HTR-8/SVneo (cell line): ENCODE measurements around the gene SMIM35.
A peak's percentile ranks its signal among the peaks of the same experiment; 100 is the strongest.

Source experiments
- DNase-seq: peaks from one replicate; pipeline ENCODE4 v3.0.0; 2011; ENCODE audit warnings: low spot score, mixed read lengths; ENCODE audit not compliant: insufficient read length
- FAIRE-seq: peaks from 2 replicates; lab custom pipeline; 2011; peaks lifted over from hg19 to GRCh38; lab: Jason Lieb, UNC

The SMIM35 gene

GRCh38 chr11:118111019-118111743 lies 24.4 kb upstream of the SMIM35 start:
- DNase-seq (no peak), FAIRE-seq (no peak)

GRCh38 chr11:118109231-118109630 lies 22.5 kb upstream of the SMIM35 start:
- FAIRE-seq (no peak), DNase-seq (no peak)

- DNase-seq (no peak), FAIRE-seq (no peak)
Observed at GRCh38 chr11:118108513-118108912, 21.8 kb upstream of the SMIM35 start.

- FAIRE-seq (no peak), DNase-seq (peak; percentile 19)
Observed at GRCh38 chr11:118106789-118107335, 20.1 kb upstream of the SMIM35 start.

DNA sequence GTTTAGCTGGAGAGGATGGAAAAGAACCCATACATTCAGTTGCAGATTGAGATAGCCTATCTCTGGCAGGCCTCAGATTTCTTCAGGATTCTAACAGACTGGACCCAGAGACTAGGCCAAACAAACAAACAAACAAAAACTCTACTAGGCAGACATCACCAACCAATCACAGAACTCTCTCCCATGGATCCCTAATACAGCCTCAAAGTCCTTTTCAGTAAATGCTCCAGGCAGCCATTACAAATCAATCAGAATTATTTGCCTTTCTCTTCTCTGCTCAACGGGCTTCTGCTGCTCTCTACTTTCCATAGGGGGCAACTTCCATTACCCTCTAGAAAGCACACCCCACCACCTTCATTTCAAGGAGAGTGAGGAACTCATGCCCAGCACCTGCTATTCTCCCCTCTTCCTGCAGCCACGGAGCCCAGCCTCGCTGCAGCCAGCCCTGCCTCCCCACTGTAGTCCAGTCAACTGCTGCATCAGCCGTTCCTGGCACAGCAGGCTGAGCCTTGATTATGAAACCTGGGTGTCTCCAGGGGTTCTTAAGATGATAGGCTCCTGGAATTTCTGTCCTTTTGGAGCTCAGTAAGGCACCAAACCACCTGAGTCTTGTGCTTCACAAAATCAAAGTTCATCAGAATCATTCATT lies 19.0 kb upstream of the SMIM35 start:
- DNase-seq (no peak), FAIRE-seq (no peak)

DNA sequence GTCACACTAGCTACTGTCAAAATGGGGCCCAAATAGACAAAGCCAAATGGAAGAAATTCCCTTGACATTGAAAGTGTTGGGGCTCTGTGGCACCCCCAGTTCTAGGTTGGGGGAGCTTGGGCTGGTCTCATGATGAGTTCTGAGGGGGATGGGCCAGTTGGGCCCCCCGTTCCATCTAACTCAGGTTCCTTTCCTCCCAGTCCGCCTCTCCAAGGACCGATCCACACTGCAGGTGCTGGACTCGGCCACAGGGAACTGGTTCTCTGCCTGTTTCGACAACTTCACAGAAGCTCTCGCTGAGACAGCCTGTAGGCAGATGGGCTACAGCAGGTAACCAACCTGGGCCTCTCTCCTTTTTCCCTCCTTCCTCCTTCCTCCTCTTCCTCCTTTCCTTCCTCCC lies 17.7 kb upstream of the SMIM35 start:
- FAIRE-seq (no peak), DNase-seq (no peak)

DNA sequence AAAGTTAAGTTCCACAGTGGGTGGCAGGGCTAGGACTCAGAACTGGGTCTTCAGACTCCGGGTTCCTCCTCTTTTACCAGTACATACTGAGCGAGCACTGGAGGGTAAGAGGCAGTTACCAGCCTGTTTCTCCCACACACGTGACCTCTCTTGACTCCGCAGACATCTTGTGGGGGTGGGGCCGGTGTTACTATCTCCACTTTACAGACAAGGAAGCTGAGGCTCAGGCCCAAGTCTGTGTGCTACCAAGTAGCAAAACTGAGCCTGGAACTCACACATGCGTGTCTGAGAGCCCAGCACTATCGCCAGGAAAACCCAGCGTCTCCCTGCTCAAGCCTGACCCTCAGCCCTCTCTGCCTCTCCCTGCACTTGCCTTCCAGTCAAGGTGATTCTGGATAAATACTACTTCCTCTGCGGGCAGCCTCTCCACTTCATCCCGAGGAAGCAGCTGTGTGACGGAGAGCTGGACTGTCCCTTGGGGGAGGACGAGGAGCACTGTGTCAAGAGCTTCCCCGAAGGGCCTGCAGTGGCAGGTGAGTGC lies 16.0 kb upstream of the SMIM35 start:
- FAIRE-seq = no peak
- no peak for DNase-seq

DNA sequence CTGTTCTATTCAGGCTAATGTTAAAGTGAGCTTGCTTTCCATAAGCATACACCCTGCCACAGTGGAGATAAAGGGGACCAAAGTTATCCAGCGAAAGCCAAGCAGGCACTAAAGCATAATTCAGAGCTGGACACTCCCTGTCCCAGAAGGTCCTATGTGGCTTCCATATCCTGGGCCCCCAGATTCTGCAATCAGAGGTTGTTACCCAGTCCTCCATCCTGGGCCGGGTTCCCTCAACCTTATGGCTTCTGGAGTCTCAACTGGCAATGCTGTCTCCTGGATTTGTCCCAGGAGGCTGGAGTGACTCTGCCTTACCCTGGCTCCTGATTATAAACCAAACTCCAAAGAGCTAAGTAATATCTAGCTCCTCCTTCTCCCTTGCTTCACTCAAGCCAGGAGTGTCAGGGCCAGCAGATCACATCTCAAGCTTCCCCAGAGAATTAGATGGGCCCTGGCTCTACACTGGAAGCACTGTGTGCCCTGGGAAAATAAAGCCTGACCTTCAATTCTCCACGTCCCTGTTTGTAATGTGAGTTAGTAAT lies 14.0 kb upstream of the SMIM35 start:
- FAIRE-seq (no peak), DNase-seq (no peak)

DNA sequence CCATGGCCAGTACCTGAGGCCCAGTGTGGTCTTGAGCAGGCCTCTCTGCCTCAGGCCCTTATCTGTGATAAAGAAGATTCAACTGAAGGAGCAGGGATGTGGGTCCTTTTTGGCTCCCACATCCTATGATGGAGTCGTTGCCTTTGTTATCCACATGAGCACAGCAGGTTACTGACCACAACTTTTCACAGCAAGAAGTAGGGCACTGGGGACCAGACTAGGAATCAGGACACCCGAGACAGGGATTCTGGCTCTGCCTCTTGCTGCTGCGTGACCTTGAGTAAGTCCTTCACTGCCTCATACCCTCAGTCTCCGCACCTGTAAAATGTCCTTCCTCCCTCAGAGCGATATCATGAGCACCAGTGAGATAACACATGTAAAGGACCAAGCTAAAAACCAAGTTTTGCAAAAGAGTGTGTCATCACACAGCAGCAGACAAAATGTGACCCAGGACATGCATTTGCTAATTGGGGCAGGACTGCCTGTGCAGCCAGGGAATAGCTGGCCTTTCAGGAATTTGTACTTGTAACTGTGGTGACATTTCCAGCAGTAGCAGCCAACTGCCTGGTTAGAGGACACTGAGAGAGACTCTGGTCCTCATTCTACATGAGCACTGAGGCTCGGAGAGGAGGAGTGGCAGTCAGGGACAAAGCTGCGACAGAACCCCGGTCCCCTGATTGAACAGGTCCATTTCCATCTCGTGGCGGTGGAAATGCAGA lies 13.2 kb upstream of the SMIM35 start:
- FAIRE-seq = no peak
- no peak for DNase-seq

GRCh38 chr11:118098996-118099837 lies 12.5 kb upstream of the SMIM35 start:
- FAIRE-seq = no peak
- DNase-seq = no peak

DNA sequence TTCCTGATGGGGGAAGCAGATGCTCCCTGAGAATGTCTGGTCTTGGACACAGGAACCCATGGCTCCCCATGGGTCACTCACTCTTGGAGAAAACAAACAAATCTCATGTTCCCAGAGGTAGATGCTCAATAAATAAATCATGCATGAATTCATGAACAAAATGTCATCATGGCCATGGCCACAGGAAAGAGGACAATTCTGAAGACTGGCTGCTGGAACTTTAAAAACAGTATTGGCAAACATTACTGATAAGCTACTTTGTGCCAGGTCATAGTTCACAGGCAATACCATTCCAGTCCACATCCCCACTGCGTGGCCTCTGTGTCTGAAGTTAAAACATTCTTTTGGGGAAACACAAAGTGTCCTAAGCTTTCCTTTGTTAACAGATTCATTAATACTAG lies 9.2 kb upstream of the SMIM35 start:
- DNase-seq (no peak), FAIRE-seq (no peak)

GRCh38 chr11:118095493-118095892 lies 8.7 kb upstream of the SMIM35 start:
- FAIRE-seq (no peak), DNase-seq (no peak)

DNA sequence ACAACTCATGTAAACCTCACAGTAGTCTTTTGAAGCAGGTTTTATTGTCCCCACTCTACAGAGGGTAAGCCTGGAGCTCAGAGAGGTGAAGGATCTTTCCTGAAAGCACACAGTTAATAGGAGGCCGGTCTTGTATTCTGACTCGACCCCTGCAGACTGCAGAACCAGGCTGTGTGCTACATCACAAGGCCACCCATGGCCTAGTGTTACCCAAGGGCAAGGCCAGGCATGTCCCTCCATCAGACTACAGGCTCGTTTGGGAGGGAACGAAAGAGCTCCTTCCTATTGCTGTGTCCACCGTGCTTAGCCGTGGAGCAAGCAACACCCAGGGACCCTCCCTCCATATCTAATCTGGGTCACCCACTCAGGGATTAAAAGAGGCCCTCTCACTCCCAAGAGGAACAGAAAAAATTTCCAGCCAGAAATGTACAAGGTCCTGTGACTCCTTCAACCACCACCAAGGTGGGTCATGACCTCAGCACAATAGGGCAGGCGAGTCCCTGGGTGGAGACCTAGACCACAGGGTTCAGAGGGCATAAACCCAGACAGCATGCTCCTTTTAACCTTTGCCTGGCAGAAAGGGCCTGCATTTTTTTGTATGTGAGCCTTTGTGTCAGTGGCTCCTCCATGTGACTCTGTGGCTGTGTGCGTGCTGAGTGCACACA lies 6.3 kb upstream of the SMIM35 start:
- DNase-seq (no peak), FAIRE-seq (no peak)

DNA sequence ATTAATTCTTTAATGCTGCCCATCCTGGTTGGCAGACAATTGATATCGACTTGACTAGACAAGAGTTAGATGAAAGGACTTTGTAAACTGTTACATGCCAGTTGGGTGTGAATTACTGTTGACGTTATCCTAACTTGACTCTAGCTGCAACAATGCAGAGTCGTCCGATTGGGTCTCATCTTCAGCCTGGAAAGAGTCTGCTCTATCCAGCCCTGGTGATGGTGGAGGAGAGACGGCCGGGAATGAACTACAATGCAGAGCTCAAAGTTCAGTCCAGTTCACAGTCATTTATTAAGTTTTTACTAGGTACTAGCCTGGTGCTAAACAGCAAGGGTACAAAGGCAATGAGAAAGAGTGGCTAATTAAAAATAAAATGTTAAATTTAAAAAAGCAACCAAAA lies 4.9 kb upstream of the SMIM35 start:
- no peak for FAIRE-seq
- no peak for DNase-seq

GRCh38 chr11:118090545-118091162 lies 3.9 kb upstream of the SMIM35 start:
- no peak for DNase-seq
- FAIRE-seq = no peak

DNA sequence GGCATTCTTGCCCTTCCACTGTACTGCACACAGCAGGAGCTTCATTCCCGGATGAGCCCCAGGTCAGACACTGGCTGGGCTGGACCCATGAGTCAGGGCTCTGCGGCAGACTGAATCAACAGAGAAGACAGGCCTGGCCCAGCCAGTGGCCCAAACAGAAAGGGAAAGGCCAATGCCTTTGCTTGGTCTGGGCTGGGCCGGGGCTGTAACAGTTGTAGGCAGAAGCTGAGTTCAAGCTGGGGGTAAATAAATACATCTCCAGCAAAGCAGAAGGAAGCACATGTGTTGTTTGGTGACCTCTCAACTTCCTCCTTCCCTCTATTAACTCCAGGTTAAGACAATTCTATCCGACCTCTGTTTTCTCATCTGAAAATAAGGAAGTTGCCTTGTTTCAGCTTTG lies 1.8 kb upstream of the SMIM35 start:
- DNase-seq = no peak
- FAIRE-seq = no peak

DNA sequence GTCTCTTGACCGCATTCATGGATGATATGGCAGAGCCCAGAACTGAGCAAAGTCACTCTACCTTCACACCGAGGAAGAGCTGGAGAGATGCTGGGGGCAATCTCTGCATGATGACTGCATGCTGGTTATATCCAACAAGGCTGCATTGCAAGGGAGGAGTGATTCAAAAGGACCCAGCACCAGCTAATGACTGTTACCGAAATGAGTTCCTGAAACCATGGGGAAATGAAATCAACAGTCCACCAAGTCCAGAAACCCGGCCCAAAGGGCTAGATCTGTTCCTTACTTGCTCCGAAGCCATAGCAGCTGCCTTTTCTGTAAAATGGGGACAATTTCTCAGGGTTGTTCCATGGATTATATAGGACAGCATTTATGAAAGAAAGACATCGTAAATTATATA lies 1.2 kb upstream of the SMIM35 start:
- no peak for FAIRE-seq
- no peak for DNase-seq

- DNase-seq = no peak
- no peak for FAIRE-seq
Observed at GRCh38 chr11:118084656-118085055, 2.1 kb downstream of the SMIM35 start.

DNA sequence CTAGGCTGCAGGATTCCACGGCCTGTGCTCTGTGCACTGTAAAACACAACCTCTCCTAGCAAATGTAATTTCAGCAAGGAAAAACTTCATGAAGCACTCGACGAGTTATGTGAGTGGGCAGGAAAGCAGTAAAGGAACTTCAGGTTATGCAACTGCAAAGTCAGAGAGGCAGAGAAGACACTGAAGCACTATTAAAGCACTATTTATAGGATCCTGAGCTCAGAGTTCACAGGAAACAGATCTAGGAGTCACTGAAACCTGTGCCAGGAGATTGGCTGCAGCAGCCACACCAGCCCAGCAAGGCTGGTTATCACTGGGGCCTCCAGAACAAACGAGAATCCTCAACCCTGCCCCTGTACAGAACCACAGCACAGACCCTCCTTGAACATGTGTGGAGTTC lies 2.5 kb downstream of the SMIM35 start:
- FAIRE-seq = no peak

More for the DNA sequence above, 2.5 kb downstream of the SMIM35 start:
- no peak for DNase-seq
